Amygdala (tissue), 56 donors: ENCODE results near the gene AMPD3.
A peak's percentile ranks its signal among the peaks of the same experiment; 100 is the strongest.

Experiments
- DNase-seq, 56 donors: peaks; one replicate each; lab custom pipeline; 2025; lab: John Stamatoyannopoulos, UW

Gene AMPD3

DNA sequence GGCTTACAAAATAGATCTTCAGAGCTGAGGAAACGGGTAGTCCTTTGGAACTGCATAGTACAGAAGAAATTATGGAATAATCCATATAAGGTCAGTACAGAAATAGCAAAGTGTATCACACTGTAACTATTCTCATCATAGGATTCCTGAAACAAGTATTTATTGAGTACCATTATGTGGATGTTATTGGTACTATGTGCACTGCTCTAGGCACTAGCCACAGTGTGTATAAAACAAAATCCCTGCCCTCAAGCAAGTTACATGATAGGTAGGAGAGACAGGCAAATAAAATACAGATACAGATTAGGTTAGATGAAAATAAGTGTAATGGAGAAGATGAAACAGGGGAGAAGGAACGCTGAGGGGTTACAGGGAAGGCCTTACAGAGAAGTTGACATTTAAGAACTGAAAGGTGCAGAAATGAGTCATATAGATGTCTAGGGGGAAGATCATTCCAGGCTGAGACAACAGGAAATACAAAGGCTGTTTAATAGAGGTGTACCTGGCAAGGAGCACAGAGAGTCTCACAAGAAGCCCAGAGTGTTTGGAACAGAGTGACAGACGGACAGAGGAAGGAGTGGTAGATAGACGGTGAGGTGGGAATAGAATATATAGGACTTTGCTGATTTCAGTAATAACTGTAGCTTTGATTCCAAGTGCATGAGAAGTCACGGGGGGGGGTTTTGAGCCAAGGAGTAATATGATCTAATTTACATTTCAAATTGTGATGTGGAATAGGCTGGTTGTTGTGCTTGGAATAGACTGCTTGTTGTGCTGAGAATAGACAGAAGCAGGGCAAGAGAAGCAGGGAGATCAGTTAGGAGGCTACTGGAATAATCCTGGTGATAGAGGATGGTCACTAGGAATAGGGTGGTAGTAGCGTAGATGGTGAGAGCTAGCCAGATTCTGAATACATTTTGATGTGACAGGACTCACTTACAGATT, 72.2 kb downstream of the AMPD3 start:
- DNase-seq: peak in 13 of 56 donors; percentile 7 to 54 (median 32)

DNA sequence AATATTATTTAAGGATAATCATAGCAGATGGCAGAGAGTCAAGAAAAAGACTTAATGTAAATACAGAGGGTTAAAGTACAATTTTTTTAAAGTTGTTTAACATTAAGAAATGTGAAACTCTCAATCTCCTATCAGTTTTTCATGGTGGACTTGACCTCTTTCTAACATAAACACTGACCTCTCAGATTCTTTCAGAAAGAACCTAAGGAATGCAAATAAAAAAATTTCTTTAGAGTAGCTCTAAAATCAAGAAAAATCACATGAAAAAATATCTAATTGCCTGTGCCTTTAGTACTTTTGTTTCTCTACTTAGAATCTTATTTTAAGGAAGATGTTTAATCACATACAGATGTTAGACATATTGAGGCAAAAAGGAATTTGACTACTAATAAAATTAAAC, 73.1 kb downstream of the AMPD3 start:
- DNase-seq: no peak

DNA sequence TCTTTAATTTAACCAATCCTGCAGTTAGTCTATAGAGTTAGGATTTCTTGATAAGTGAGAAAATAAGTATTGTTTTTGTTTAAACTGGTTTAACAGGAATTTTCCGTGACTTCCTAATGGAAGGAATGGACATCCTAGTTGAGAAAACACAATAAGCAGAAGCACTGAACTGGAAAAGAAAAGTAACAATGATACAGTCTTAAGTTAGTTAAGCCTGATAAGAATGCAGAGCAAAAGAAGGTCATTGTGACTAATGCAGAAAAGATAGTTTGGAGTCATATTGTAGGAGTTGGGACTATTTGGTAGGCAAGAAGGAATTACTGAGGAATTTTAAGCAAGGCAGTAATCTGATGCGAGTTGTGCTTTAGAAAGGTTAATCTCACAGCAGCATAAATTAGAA, 74.2 kb downstream of the AMPD3 start:
- no peak for DNase-seq

DNA sequence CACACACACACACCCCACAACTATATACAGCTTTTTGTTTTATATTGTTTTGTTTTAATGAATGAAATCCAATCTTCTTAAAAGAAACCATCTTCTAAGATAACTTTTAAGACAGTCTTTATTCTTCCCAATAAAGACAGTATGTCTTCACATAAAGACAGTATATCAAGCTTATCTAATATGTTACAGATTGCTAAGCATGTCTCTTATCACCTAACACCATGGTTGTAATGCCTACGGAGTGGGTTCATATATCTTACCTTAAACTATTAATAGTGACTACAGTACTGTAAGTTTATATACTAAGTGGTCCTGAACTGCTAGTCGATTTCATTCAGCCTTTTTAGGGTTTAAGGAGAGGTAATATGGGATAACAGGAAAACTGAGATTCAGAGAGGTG, 77.5 kb downstream of the AMPD3 start:
- DNase-seq: no peak

DNA sequence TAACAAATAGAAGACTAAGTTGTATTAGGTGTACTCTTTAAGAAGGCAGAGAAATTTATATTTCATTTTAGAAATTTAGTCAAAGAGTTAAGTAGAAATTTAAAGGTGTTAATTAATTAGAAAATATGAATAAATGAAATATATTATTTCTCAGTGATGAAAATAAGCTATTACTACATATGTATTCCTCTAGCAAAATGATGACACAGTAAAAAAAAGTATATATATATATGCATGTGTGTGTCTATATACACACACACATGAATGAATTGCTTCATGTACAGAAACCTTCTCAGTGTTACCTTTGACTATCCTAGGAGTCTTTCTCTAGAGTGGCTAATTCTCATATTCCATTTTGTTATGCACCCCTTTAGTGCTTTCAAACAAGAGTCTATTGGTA, 78.3 kb downstream of the AMPD3 start:
- DNase-seq: no peak

DNA sequence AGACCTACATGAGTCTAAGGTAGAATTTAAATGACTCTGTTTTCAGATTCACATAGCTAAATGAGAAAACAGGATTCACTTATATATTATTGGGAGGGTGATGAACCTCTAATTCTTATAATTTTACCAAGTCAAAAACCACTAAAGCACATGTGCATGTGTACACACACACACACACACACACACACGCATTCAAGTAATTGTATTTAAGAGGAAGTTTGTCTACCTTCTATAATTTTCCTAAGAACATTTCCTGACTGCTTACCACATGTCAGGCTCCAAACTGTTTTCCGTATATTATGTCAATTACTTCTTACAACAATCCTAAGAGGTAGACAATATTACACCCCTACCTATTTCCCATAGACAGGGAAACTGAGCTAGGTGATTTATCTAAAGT, 79.3 kb downstream of the AMPD3 start:
- DNase-seq: no peak

DNA sequence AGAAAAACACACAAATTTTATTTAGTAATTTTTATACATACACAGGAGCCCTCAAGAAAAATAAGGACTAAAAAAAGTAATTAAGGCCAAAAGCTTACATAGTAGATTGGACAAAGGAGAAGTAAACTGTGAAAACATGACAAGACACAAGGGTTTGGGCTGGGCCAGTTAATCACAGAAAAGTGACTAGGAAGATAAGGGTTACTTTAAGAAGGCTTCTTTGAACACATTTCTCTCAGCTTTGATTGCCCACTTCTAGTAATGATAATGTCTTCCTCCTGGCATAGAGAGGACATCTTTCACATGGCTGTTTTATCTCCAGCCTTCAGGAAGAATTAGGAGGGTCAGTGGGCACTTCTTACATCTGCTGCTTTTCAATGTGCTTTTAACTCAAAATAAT, 82.5 kb downstream of the AMPD3 start:
- no peak for DNase-seq

DNA sequence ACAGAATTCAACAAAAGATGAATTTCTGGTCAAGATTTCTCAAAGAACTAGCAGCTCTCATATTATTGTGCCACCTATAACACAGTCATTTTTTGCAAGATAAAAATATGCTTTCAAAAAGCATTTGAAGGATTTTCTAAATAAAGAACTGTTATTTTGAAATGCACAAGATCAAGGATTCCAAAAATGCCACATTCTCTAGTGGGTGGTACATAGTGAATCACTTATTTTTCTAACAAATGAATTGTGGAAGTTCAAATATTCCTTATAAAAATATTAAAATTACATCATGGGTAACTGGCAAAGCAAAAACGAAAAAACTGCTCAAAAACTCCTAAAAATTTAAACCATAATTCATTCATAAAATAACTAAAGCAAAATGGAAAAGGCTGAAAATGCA, 83.9 kb downstream of the AMPD3 start:
- DNase-seq: no peak

DNA sequence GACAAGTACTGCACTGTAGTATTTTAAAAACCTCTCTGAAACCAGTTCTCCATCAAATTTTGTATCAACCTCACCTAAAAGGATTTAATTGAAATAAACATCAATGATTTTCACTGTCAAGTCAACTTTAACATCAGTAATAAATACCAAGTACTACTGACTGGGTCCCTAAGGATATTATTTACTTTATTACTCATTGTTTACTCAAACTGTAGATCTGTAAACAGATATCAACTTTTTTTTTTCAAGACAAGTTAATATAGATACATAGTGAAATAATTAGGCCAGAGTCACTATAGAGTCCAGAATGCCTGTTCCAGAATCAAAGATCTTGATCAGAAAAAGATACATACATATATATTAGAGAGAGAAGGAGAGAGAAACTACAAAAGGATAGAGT, 84.3 kb downstream of the AMPD3 start:
- no peak for DNase-seq

DNA sequence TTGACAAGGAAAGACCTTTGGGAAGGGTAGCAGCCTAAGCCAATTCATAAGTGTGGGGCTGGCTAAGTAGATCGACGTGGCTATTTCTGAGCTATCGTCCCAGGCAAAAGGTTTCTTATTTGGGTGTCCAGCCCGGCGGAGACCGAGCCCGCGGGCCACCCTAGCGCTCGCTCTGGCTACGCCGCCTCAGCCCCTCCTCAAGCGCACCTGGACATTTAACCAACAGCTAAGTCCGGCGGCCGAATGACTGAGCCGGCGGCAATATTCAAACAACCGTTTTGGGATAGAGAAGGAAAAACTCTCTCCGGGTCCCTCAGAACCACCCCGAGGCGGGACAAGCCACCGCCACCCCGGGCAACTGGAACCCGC, 85.5 kb downstream of the AMPD3 start:
- peak in 15 of 56 donors; percentile 30 to 74 (median 54) for DNase-seq

DNA sequence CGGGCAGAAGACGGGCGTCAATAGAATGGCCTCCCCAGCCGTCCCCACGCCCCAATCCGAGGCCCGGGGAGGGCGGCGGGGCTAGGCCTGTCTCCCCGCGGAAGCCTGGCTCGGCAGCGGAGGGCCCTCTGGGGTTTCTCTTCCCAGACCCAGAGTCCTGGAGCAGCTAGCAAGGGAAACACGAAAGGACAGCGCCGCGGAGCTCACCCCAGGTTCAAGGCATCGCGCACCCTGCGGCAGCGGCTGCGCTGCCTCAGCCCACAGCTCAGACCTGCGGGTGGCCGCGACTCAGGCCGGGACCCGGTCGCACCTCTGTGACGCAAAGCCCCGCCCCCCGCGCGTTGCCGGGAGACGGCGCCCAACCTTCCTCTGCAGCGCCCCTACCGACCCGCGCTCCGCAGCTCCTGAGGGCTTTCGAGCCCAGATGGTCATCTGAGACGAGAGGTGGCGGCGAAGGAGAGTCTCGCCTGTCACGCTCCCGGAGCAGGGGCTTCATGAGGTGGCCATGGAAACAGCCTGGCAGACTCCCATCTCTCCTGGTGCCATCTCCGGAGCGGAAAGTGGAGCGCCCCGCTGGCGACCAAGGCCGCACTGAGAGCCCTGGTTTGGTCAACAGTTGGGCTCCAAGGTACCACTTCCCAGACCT, 86.0 kb downstream of the AMPD3 start, which contains the start of gene RNF141:
RNF141 (minus strand) TSS at position 273 of the 646 bp plus-strand sequence. CDS start 7,029 bp downstream, outside the sequence.
- peak in 55 of 56 donors; percentile 59 to 97 (median 88) for DNase-seq

DNA sequence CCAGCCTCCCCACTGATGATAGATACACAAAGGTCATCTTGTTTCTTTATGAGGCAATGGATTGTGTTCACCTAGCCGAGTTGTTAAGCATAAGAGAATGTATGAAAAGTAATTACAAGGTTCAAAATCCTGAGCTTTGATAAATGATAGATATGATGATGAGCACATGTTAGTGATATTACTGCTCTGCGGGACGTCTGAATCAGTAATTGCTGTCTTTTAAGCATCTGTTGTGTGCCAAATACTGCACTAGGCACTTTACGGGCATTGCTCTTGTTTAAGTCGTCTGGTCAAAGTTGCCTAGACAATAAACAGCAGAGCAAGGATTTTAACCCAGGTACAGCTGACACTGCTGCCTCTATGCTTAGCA, 86.5 kb downstream of the AMPD3 start:
- no peak for DNase-seq

DNA sequence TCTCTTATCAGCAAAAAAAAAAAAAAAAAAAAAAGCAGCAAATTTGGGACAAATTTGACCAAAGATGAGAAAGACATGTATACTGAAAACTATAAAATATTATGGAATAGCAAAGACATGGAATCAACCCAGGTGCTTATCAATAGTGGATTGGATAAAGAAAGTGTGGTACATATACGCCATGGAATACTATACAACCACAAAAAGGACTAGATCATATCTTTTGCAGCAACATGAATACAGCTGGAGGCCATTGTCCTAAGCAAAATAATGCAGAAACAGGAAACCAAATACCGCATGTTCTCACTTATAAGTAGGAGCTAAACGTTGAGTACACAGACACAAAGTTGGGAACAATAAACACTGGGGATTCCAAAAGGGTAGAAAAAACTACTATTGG, 87.7 kb downstream of the AMPD3 start:
- no peak for DNase-seq

DNA sequence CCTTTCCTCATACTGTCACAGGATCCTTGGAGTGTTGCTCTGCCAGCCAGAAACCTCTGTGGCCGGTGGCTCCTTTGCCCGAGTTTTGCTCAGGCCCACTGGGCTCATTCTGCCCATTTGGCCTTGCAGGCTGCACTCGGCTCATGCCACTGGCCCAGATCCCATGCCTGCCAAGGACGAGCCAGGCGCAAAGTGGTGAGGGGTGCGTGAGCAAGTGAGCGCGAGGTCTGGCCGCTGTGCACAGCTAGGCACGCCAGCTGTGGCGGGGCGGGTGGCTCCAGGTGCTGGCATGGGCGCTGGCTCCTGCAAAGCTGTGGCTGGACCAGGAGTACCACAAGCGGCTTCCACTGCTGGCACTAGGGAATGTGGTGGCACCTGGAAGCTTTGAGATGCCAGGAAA, 88.7 kb downstream of the AMPD3 start:
- no peak for DNase-seq

DNA sequence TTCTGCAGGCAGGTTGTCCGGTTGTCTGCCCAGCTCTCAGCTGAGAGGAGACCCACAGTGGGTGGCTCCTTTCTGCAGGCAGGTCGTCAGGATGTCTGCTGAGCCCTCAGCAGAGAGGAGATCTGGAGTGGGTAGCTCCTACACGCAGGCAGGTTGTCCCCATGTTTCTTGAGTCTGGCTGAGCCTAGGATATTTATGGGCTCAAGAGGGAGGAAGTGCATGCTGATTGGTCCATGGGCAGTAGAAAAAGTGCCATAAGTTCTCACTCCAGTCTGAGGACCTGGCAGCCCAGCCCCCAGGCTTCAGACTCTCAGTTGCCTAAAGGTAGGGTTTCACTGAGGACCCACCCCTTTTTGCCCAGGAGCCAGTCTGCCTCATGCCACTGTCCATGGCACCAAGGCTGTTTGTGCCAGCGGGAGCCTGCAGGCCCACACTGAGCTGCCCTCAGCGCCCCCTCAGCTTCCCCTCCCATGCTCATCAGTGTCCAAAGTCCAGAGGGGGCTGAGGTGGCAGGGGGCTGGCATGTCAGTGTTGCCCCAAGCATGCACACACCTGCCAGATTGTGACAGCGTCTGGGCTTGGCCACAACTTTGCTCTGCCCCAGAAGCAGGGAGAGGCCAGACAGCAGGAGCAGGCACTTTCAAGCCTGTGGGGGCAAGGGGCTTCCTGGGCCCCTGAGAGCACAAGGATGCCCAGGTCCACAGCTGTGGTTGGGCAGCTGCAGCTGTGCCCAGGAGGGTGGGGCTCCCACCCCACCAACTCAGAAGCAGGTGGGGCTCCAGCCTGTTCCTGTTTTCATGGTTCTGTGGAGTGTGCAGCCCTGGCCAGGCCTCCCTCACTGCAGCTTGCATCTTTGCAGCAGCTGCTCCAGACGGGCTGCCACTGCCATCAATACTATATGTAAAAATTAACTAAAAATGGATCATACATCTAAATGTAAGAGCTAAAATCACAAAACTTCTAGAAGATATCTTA, 89.7 kb downstream of the AMPD3 start:
- no peak for DNase-seq

DNA sequence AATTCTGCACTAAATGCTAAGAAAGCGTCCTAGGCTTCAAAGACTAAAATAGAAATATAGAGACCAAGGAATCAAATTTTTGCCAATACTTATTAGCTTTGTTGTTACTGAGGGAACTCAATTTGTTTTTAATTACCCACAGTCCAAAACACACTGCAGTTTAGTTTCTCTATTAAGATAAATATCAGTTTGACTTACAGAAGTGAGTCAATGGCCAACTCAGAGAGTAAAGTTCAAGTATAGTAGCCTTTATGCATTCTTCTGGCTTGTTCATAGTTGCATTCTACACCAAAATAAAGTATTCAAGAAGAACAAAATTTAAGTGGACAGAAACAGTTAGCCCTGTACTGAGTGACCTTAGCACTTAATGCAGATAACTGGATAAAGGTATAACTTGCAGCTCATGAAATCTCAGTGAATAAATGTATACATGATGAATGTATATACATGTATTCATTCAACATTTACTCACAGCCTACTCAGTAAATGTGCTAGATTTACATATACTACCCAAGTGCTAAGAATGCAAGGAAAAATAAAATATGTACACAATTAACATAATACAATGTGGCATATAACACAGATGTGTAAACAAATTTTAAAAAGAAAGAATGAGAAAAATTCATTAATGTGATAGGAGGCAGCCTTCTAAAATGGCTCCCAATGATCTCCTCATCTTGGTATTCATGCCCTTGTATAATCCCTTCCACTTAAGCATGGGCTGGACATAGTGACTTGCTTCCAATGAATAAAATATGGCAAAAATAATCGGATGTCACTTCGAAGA, 95.6 kb downstream of the AMPD3 start:
- DNase-seq: no peak

DNA sequence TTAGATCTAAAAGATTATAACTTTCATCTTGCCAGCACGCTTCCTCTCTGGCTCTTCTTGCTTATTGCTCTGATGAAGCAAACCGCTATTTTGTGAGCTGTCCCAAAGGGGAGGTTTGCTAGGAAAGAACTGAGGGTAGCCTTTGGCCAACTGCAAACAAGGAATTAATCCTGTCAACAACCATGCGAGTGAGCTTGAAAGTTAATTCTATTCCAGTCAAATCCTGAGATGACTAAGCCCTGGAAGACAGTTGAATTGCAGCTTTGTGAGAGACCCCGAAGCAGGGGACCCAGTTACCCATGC, 96.2 kb downstream of the AMPD3 start:
- no peak for DNase-seq

DNA sequence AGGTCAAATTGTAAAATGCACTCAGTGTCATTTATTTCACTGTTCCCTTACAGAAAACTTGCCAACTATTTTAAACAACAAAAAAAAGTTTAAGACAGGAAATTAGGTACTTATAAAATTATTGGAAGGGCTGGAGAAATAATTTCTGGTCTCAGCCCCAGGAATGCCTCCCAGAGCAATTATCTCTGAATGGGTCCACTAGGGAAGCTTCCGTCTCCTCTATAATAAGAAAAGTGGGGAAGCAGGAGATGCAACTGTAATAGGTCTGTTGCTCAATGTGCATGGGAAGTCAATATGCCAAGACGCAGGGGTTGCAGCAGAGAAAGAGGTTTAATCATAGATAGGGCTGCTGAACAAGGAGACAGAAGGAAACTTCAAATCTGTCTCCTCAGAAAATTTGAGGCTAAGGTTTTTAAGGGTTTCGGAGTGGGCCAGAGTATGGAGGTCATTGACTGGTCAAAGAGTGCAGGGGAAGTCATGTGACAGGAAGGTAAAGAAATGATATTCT, 96.8 kb downstream of the AMPD3 start:
- DNase-seq: no peak

DNA sequence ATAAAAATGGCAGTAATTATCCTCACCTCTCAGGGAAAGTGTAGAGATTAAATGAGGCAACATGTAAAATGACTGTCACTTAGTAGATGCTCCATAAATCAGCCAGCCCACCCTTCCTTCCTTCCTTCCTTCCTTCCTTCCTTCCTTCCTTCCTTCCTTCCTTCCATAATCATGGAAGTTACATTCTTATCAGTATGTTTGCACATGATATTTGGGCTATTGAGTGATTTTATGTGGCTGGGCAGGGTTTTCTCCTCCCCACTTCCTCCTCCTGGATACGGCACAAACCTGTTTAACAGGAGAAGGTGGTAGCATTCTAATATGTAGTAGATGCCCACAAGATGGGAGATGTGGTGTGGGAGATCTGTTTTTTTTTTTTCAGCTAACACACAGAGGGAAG, 101.5 kb downstream of the AMPD3 start:
- DNase-seq: no peak
